ENCODE results near the gene TNS3. TPM values are rescaled to one million over a fixed set of nuclear protein-coding genes. Genes with fewer than 3 reads are reported as not detected.

Gene TNS3
- total and polyA plus RNA-seq, 2 donors (not counting 1 experiment from before 2014, with no cell fraction given) = 11.4 to 77.5 TPM

GRCh38 chr7:47520406-47520805 lies 61.5 kb downstream of the TNS3 start:
- peaks cover 18% of the 10 kb centered on the region for H3K4me1 Mint-ChIP-seq
- no peaks in the 10 kb centered on the region for H3K9me3 Mint-ChIP-seq (ENCODE audit: insufficient read depth)
- DNase-seq (no peak), ATAC-seq (ENCODE audit: low read depth) (no peak)
- H3K4me3 ChIP-seq (ENCODE audit: control extremely low read depth in 1 of 5, extremely low read depth in 1 of 5, insufficient read depth in 1 of 5, low read depth in 2 of 5, low read length in 4 of 5) = no peak overlapping the region
- no peaks in the 10 kb centered on the region for H3K27me3 Mint-ChIP-seq
- H3K9me3 ChIP-seq (ENCODE audit: control extremely low read depth in 1 of 3, control insufficient read depth in 2 of 3, insufficient read depth in 1 of 3, low read length in 2 of 3) = peaks cover 0 to 2% (median 0%) of the 10 kb centered on the region in 3 donors
- H3K36me3 ChIP-seq (replicated peaks in 1 of 2; ENCODE audit: control extremely low read depth in 1 of 2, control insufficient read depth in 1 of 2, extremely low read depth in 1 of 2, insufficient read depth in 2 of 2, low read length in 1 of 2) = peaks cover 0 to 21% of the 10 kb centered on the region in 2 experiments
- intact Hi-C loops (cut with micrococcal nuclease) = no loop called here
- no peak overlapping the region for H3K9ac ChIP-seq (ENCODE audit: low read length)
- H4K20me1 ChIP-seq (ENCODE audit: control insufficient read depth, insufficient read depth, low read length, poor library complexity, severe bottlenecking) = peaks cover 4% of the 10 kb centered on the region
- ChIA-PET POLR2A (no interaction called here), CTCF (no interaction called here)
- no peak overlapping the region for H3K4me3 Mint-ChIP-seq
- no peak for TF ChIP-seq EZH2 (IDR thresholded peaks at IDR 0.05; ENCODE audit: borderline replicate concordance, insufficient read depth, low read depth, low read length, poor library complexity, severe bottlenecking)
- TF ChIP-seq, protein P1, sequence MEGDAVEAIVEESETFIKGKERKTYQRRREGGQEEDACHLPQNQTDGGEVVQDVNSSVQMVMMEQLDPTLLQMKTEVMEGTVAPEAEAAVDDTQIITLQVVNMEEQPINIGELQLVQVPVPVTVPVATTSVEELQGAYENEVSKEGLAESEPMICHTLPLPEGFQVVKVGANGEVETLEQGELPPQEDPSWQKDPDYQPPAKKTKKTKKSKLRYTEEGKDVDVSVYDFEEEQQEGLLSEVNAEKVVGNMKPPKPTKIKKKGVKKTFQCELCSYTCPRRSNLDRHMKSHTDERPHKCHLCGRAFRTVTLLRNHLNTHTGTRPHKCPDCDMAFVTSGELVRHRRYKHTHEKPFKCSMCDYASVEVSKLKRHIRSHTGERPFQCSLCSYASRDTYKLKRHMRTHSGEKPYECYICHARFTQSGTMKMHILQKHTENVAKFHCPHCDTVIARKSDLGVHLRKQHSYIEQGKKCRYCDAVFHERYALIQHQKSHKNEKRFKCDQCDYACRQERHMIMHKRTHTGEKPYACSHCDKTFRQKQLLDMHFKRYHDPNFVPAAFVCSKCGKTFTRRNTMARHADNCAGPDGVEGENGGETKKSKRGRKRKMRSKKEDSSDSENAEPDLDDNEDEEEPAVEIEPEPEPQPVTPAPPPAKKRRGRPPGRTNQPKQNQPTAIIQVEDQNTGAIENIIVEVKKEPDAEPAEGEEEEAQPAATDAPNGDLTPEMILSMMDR (IDR thresholded peaks at IDR 0.05) = no peak
- no peak overlapping the region for H3K27ac ChIP-seq (ENCODE audit: low read length in 2 of 2)
- peaks cover 28% of the 10 kb centered on the region for H3K79me2 ChIP-seq (ENCODE audit: control insufficient read depth, insufficient read depth, low read length)
- no peak overlapping the region for H3K27ac Mint-ChIP-seq
- H3K27me3 ChIP-seq (replicated peaks in 1 of 4; ENCODE audit: control extremely low read depth in 1 of 4, control insufficient read depth in 3 of 4, insufficient read depth in 4 of 4, low read length in 3 of 4) = no peaks in the 10 kb centered on the region
- H2AFZ ChIP-seq (ENCODE audit: insufficient read depth, low read depth, low read length, poor library complexity, severe bottlenecking) = no peak overlapping the region
- no peak overlapping the region for H3K4me2 ChIP-seq (replicated peaks; ENCODE audit: low read depth, low read length, poor library complexity, severe bottlenecking)
- no peaks in the 10 kb centered on the region for H3K4me1 ChIP-seq (ENCODE audit: control insufficient read depth in 2 of 2, insufficient read depth in 2 of 2, low read length in 2 of 2)
- 81% methylated on average over 8 of the region's 8 CpGs for WGBS (ENCODE audit: insufficient coverage)

- H3K9me3 Mint-ChIP-seq (ENCODE audit: insufficient read depth) = no peaks in the 10 kb centered on the region
- Histone ChIP-seq H3K9me3 (ENCODE audit: control extremely low read depth in 1 of 3, control insufficient read depth in 2 of 3, insufficient read depth in 1 of 3, low read length in 2 of 3) (no peaks in the 10 kb centered on the region), H3K4me1 (ENCODE audit: control insufficient read depth in 2 of 2, insufficient read depth in 2 of 2, low read length in 2 of 2) (no peaks in the 10 kb centered on the region), H3K4me3 (ENCODE audit: control extremely low read depth in 1 of 5, extremely low read depth in 1 of 5, insufficient read depth in 1 of 5, low read depth in 2 of 5, low read length in 4 of 5) (no peak overlapping the region), H3K9ac (ENCODE audit: low read length) (no peak overlapping the region), H3K4me2 (replicated peaks; ENCODE audit: low read depth, low read length, poor library complexity, severe bottlenecking) (no peak overlapping the region), H3K36me3 (replicated peaks in 1 of 2; ENCODE audit: control extremely low read depth in 1 of 2, control insufficient read depth in 1 of 2, extremely low read depth in 1 of 2, insufficient read depth in 2 of 2, low read length in 1 of 2) (peaks cover 0 to 16% of the 10 kb centered on the region in 2 experiments), H3K27me3 (replicated peaks in 1 of 4; ENCODE audit: control extremely low read depth in 1 of 4, control insufficient read depth in 3 of 4, insufficient read depth in 4 of 4, low read length in 3 of 4) (no peaks in the 10 kb centered on the region), H4K20me1 (ENCODE audit: control insufficient read depth, insufficient read depth, low read length, poor library complexity, severe bottlenecking) (peaks cover 4% of the 10 kb centered on the region), H3K27ac (ENCODE audit: low read length in 2 of 2) (no peak overlapping the region), H3K79me2 (ENCODE audit: control insufficient read depth, insufficient read depth, low read length) (peaks cover 30% of the 10 kb centered on the region), H2AFZ (ENCODE audit: insufficient read depth, low read depth, low read length, poor library complexity, severe bottlenecking) (no peak overlapping the region)
- CTCF ChIA-PET = no interaction called here
- no peak for DNase-seq
- H3K27ac Mint-ChIP-seq = no peak overlapping the region
- TF ChIP-seq, protein P1 (IDR thresholded peaks at IDR 0.05) = no peak
- no peak for TF ChIP-seq EZH2 (IDR thresholded peaks at IDR 0.05; ENCODE audit: borderline replicate concordance, insufficient read depth, low read depth, low read length, poor library complexity, severe bottlenecking)
- ATAC-seq (ENCODE audit: low read depth) = no peak
- POLR2A ChIA-PET = no interaction called here
- no peak overlapping the region for H3K4me3 Mint-ChIP-seq
- WGBS (ENCODE audit: insufficient coverage) = 98% methylated on average over 7 of the region's 7 CpGs
- H3K27me3 Mint-ChIP-seq = no peaks in the 10 kb centered on the region
- intact Hi-C loops (cut with micrococcal nuclease) = no loop called here
- peaks cover 18% of the 10 kb centered on the region for H3K4me1 Mint-ChIP-seq
These were observed 63.1 kb downstream of the TNS3 start for GRCh38 chr7:47518827-47519226.

Measured in B cell (primary cell).